ENCODE results near the gene ATP11A.

Gene ATP11A

GRCh38 chr13:112916296-112916695 lies 226.5 kb downstream of the ATP11A start:
- DNase-seq, result no peak

GRCh38 chr13:112917056-112917664 lies 227.3 kb downstream of the ATP11A start:
- DNase-seq, result no peak

DNA sequence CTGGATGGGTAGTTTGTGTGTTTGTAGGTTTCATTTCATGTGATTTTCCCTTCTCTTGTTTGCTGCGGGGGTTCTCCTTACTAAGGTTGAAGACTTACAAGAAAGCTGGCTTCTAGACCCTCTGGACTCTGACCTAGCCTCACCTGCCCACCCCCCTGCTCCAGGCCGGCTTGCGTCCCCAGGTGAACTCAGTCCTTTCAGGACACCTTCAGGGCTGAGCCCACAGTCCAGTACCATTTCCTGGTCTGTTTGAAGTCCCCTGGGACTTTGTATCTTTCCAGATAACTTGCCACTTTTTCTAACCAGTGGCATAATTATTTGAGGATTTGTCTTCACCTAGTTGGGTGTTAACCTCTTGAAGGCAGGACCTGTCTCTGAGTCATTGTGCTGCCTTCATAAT lies 227.9 kb downstream of the ATP11A start:
- no peak for DNase-seq

- no peak for DNase-seq
These were observed 228.4 kb downstream of the ATP11A start for GRCh38 chr13:112918266-112918665.

GRCh38 chr13:112918746-112919145 lies 228.9 kb downstream of the ATP11A start:
- DNase-seq, result no peak

DNA sequence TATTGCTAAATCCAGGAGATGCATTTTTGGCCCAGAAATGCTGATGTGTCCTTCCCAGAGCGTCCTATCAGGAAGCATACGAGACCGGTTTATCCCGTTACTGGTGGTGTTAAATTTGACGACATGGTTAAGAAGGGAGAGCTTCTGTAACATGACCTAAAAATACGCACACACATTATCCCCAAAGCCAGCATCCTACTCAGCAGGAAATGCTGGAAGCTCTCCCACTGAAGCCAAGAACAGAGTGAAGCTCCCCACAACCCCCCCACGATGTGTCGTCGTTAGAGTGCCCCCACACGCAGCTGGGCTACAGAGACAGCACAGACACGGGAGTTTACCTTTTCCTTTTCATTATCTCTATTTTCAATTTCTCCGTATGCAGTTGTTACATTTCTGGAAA lies 234.1 kb downstream of the ATP11A start:
- no peak for DNase-seq

GRCh38 chr13:112924365-112924764 lies 234.5 kb downstream of the ATP11A start:
- DNase-seq, result no peak

DNA sequence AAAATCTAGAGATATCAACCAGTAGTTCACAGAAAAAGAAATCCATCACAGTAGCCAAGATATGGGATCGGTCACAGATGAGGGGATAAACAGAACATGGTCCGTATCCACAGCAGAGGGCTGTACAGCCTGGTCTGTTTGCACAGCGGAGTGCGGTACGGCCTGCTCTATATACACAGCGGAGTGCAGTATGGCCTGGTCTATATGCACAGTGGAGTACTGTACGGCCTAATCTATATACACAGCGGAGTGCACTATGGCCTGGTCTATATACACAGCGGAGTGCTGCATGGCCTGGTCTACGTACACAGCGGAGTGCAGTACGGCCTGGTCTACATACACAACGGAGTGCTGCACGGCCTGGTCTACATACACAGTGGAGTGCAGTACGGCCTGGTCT lies 236.2 kb downstream of the ATP11A start:
- no peak for DNase-seq

GRCh38 chr13:112926993-112927392 lies 237.2 kb downstream of the ATP11A start:
- no peak for DNase-seq

GRCh38 chr13:112928020-112928971 lies 238.5 kb downstream of the ATP11A start:
- DNase-seq, result no peak

GRCh38 chr13:112928972-112929782 lies 239.3 kb downstream of the ATP11A start:
- no peak for DNase-seq

DNA sequence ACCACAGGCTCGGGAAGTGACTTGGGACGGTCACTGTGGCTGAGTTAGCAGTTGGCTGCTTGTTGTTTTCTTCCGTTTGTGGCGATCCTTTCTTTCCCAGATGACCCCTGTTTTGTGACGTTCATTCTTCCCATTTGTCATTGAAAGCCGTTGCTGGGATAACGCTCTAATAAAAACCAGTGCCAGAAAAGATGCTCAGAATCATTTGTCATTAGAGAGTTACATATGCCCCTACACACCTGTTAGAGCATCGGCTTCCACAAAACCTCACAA lies 239.9 kb downstream of the ATP11A start:
- no peak for DNase-seq

- no peak for DNase-seq
These were observed 240.4 kb downstream of the ATP11A start for GRCh38 chr13:112930192-112930591.

DNA sequence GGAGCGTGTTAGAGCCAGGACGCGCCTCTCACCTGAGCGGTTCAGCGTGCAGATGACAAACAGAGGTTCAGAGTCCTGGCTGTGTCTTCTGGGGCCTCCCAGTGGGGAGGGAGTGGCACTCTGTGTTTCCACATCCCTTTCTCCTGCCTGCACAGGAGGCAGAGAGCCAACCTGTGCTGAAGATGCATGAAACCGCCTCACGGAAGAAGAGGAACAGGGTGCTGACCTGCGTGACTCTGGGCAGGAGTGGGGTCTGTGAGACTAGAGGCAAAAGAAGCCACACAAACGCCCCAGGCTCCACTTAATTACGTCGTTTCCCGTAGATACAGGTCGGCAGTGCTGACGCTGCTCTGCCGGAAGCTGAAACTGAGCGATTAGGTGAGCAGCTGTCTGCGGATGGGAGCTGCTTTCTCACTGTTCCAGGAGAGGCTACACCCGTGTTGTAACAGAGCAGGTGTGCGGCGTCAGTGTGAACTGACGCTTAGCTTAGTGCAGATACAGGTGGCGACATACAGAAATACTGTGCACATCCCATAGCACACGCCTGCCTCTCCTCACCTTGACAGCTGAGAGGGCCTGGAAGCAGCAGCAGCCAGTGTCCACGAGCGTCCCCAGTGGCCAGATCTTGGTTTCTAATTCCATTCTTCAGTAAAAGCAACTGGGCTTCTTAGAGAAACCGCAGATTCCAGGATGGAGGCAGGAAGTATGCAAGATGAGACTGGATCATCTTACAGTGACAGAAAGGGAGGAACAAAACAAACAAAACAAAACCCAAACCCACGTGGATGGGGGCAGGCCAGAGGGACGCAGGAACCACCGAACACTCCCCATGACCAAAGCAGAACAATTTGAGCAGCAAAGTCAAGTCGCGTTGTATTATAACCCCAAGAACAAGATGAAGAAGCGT lies 241.4 kb downstream of the ATP11A start:
- DNase-seq, result no peak

- DNase-seq, result no peak
These were observed 243.1 kb downstream of the ATP11A start for GRCh38 chr13:112932971-112933370.

GRCh38 chr13:112933649-112934048 lies 243.8 kb downstream of the ATP11A start:
- DNase-seq, result no peak

DNA sequence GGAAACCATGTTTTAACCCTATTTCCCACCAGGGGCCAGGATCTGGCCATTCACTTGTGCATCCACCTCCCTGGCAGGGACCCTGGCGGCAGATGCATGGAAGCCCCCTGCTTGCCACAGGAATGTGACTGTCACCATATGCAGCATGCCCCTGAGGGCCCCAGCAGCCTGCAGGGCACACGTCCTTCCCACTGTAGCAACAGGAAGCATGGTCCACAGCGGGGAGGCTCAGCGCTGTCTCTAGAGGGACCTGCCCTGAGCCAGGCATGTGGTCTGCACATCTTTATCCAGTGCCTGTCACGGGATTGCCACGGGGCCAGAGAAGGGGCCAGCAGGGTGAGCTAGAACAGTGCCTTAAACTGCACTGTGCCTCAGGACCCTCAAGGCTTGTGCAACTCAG lies 244.2 kb downstream of the ATP11A start:
- DNase-seq, result no peak

Measured in activated CD4-positive, CD25-positive, alpha-beta regulatory T cell (primary cell).